Measurements from ENCODE around the gene ASB3. TPM values are rescaled to one million over a fixed set of nuclear protein-coding genes. Genes with fewer than 3 reads are reported as not detected.

ASB3 gene
- total RNA-seq: 69.9 TPM

GRCh38 chr2:53786705-53787613 lies at the start of gene ASB3, which contains the start of gene ERLEC1:
ASB3 (minus strand) TSS chr2:53786953; CDS start chr2:53765572, 21,381 bp downstream.
ERLEC1 (plus strand) TSS chr2:53787044; CDS start chr2:53787211, 167 bp downstream.

GRCh38 chr2:53767405-53768241 lies 19.1 kb downstream of the ASB3 start, which contains the start of gene CHAC2:
CHAC2 (plus strand) TSS chr2:53767804; CDS start chr2:53767887, 83 bp downstream.

Other genes with a start within 250 kb of the ASB3 start
- gene CHAC2, start 19.1 kb downstream of the ASB3 start, total RNA-seq: 2.2 TPM
- gene ERLEC1, start 91 bp upstream of the ASB3 start, total RNA-seq: 85.4 TPM
- 4.2 TPM for gene GPR75, start 73.0 kb upstream of the ASB3 start, total RNA-seq
- gene PSME4, start 184.0 kb upstream of the ASB3 start, total RNA-seq: 69.7 TPM

Data from camera-type eye (tissue), 1 donor.